ENCODE data around the gene ZMYND19.
A peak's percentile ranks its signal among the peaks of the same experiment; 100 is the strongest.

ZMYND19 gene

GRCh38 chr9:137613738-137614523, 23.6 kb upstream of the ZMYND19 start:
- no peak for DNase-seq (ENCODE audit: low read depth)
- no peak overlapping the region for H3K4me3 ChIP-seq (ENCODE audit: control insufficient read depth, low read depth, low read length)
- TF ChIP-seq, protein P1, sequence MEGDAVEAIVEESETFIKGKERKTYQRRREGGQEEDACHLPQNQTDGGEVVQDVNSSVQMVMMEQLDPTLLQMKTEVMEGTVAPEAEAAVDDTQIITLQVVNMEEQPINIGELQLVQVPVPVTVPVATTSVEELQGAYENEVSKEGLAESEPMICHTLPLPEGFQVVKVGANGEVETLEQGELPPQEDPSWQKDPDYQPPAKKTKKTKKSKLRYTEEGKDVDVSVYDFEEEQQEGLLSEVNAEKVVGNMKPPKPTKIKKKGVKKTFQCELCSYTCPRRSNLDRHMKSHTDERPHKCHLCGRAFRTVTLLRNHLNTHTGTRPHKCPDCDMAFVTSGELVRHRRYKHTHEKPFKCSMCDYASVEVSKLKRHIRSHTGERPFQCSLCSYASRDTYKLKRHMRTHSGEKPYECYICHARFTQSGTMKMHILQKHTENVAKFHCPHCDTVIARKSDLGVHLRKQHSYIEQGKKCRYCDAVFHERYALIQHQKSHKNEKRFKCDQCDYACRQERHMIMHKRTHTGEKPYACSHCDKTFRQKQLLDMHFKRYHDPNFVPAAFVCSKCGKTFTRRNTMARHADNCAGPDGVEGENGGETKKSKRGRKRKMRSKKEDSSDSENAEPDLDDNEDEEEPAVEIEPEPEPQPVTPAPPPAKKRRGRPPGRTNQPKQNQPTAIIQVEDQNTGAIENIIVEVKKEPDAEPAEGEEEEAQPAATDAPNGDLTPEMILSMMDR (conservative IDR thresholded peaks at IDR 0.05; ENCODE audit: control insufficient read depth, insufficient read depth, low read depth, low read length): no peak

DNA sequence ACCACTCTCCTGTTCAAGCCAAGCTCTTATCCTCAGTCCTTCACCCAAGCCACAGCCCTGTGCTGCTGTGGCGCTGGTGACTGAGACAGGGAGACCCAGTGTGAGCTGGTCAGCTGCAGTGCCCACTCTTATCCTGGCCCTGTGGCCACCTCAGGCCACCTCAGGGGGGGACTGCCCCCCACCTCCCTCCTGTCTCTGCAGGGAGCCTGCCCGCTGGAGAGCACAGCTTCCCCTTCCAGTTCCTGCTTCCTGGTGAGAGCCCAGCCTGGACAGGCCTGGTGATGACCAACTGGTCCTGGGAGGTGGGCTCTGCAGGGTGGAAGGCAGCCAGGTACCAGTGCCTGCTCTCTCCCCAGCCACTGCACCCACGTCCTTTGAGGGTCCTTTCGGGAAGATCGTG, 22.9 kb upstream of the ZMYND19 start:
- TF ChIP-seq, protein P1 (conservative IDR thresholded peaks at IDR 0.05; ENCODE audit: control insufficient read depth, insufficient read depth, low read depth, low read length): no peak
- no peak for DNase-seq (ENCODE audit: low read depth)
- no peak overlapping the region for H3K4me3 ChIP-seq (ENCODE audit: control insufficient read depth, low read depth, low read length)

DNA sequence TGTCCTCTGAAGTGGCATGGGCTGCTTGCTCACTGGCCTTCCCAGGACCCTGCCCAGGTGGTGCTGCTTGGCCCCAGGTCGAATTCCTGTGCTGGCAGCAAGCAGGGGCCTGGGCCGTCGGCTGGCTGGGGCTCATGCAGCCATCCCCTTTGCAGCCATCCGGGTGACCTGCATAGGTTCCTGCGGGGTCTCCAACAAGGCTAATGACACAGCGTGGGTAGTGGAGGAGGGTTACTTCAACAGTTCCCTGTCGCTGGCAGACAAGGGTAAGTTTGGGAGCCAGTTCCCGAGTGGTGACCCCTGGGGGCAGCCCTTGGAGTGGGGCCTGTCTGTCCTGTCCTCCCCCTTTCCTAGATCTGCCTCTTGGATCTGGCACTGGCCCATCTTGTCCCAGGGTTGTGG, 22.4 kb upstream of the ZMYND19 start:
- no peak for DNase-seq (ENCODE audit: low read depth)
- H3K4me3 ChIP-seq (ENCODE audit: control insufficient read depth, low read depth, low read length): no peak overlapping the region

DNA sequence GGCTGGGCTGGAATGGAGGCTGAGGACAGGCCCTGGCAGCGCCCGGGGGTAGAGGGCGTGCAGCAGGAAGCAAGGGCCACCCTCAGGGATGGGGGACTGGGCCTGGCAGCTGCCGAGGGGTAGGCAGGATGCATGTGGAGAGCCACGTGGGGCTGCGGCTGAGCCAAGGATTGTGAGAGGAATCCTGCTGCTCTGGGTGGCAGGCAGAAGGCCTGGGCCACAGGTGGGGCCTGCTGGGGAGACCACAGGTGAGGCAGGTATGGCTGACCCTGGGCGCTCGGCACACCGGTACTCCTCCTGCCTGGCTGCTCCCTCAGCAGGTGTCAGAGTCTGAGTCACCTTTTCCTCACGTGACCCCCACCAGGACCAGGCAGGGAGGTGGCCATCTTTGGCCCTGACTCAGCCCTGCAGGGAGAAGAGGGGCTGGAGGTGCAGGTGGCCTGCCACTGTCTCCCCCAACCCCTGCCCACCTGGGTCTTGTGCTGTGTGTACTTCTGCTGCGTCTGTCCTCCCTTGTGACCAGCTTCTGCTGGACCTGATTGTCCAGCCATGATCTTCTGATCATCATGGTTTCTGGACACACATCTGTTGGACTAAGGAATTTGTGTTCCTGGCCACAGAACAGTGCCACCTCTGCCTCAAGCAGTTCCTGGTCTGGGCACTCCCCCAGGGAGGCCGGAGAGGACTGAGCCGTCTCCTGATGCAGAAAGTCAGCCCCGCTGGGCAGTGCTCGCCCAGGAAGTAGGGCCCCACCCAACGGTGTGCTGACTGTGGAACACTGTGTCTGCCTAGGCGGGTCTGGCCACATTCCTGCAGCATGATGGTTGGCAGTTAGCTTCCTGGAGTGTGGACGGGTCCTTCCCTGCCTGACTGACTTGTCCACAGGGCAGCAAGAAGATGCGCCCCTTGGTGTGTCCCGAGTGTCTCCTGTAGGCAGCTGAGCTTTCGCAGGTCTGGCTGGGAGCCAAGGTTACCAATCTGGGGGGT, 21.6 kb upstream of the ZMYND19 start:
- DNase-seq (ENCODE audit: low read depth): peak; percentile 81
- H3K4me3 ChIP-seq (ENCODE audit: control insufficient read depth, low read depth, low read length): no peak overlapping the region
- TF ChIP-seq, protein P1 (conservative IDR thresholded peaks at IDR 0.05; ENCODE audit: control insufficient read depth, insufficient read depth, low read depth, low read length): no peak

More for the DNA sequence above, 22.4 kb upstream of the ZMYND19 start:
- TF ChIP-seq, protein P1 (conservative IDR thresholded peaks at IDR 0.05; ENCODE audit: control insufficient read depth, insufficient read depth, low read depth, low read length): no peak

GRCh38 chr9:137610944-137611343, 20.6 kb upstream of the ZMYND19 start:
- TF ChIP-seq, protein P1 (conservative IDR thresholded peaks at IDR 0.05; ENCODE audit: control insufficient read depth, insufficient read depth, low read depth, low read length): no peak
- no peak for DNase-seq (ENCODE audit: low read depth)
- H3K4me3 ChIP-seq (ENCODE audit: control insufficient read depth, low read depth, low read length): no peak overlapping the region

DNA sequence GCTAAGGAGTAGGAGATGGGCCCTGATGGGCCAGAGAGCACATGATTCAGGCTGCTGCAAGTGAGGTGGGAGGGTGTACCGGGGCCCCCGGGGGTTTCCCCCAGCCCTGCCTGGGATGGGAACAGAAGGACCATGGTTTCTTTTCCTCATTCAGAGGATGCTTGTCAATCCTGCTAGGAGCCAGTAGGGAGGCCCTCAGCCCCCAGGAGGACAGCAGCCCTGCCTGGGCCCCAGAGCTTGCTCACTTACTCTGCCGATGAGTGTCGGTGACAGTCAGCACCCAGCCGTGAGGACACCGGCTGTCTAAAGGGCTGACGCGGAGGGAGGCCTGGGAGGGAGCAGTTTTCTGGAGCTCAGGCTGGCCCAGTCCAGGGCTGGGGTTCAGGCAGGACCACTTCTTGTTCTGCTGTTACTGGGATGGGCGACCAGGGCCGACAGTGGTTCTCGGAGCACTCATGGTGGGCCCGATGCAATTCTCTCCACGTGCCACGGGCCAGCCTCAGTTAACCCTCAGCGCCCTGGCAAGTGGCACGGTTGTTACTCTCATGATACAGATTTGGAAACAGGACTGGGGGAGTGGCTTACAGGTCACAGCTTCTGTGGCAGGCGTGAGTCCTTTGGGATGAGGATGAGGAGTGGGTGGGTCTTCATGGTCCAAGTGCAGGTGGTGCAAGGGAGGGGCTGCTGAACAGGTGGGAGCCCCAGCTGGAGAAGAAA, 17.0 kb upstream of the ZMYND19 start:
- no peak for DNase-seq (ENCODE audit: low read depth)
- H3K4me3 ChIP-seq (ENCODE audit: control insufficient read depth, low read depth, low read length): peak overlapping the region; percentile 44
- TF ChIP-seq, protein P1 (conservative IDR thresholded peaks at IDR 0.05; ENCODE audit: control insufficient read depth, insufficient read depth, low read depth, low read length): no peak
